Astrocyte (in vitro differentiated cells and primary cell): Measurements from ENCODE around the gene HOXD12. TPM values are rescaled to one million over a fixed set of nuclear protein-coding genes. Genes with fewer than 3 reads are reported as not detected.

Experiments
- DNase-seq: peaks from one replicate; pipeline ENCODE4 v3.0.0-alpha.2; 2010; ENCODE audit warnings: low read depth
- FAIRE-seq: peaks from 2 replicates; lab custom pipeline; 2011; peaks lifted over from hg19 to GRCh38; lab: Jason Lieb, UNC
- H2AFZ ChIP-seq: 2 replicates; pipeline ENCODE4 v1.6.0; 2012; ENCODE audit warnings: low read depth, low read length, inconsistent platforms
- H3K27ac ChIP-seq: 2 replicates; pipeline ENCODE4 v1.5.1; 2011; ENCODE audit warnings: low read depth, low read length, inconsistent platforms
- H3K27me3 ChIP-seq: 2 replicates; pipeline ENCODE4 v1.6.0; 2011; ENCODE audit warnings: low read length, inconsistent platforms; ENCODE audit not compliant: insufficient read depth
- H3K36me3 ChIP-seq: 2 replicates; pipeline ENCODE4 v1.5.1; 2011; ENCODE audit warnings: low read length, inconsistent platforms; ENCODE audit not compliant: insufficient read depth
- H3K4me1 ChIP-seq: 2 replicates; pipeline ENCODE4 v1.5.1; 2011; ENCODE audit warnings: low read length, inconsistent platforms; ENCODE audit not compliant: insufficient read depth
- H3K4me2 ChIP-seq: 2 replicates; pipeline ENCODE4 v1.6.0; 2012; ENCODE audit warnings: low read length, inconsistent platforms
- H3K4me3 ChIP-seq: 2 replicates; pipeline ENCODE4 v1.5.1; 2011; ENCODE audit warnings: low read depth, mild to moderate bottlenecking, low read length, inconsistent platforms; ENCODE audit not compliant: insufficient read depth
- H3K79me2 ChIP-seq: 2 replicates; pipeline ENCODE4 v1.6.0; 2012; ENCODE audit warnings: mild to moderate bottlenecking, low read length, inconsistent platforms; ENCODE audit not compliant: insufficient read depth
- H3K9ac ChIP-seq: 2 replicates; pipeline ENCODE4 v1.6.0; 2012; ENCODE audit warnings: mild to moderate bottlenecking, low read length, inconsistent platforms
- H3K9me3 ChIP-seq: 2 replicates; pipeline ENCODE4 v1.5.1; 2012; ENCODE audit warnings: low read depth, mild to moderate bottlenecking, low read length, inconsistent platforms; ENCODE audit not compliant: insufficient read depth
- H4K20me1 ChIP-seq: 2 replicates; pipeline ENCODE4 v1.6.0; 2012; ENCODE audit warnings: low read length, inconsistent platforms; ENCODE audit not compliant: insufficient read depth
- H3K27ac Mint-ChIP-seq: one replicate; pipeline ENCODE4 v1.8.0; 2021; ENCODE audit warnings: mild to moderate bottlenecking, mixed read lengths; ENCODE audit not compliant: unreplicated experiment
- H3K27me3 Mint-ChIP-seq: one replicate; pipeline ENCODE4 v1.8.0; 2021; ENCODE audit warnings: low read depth, mixed read lengths; ENCODE audit not compliant: unreplicated experiment
- H3K36me3 Mint-ChIP-seq: one replicate; pipeline ENCODE4 v1.8.0; 2021; ENCODE audit warnings: low read depth, mixed read lengths; ENCODE audit not compliant: unreplicated experiment
- H3K4me1 Mint-ChIP-seq: one replicate; pipeline ENCODE4 v1.8.0; 2021; ENCODE audit warnings: low read depth, mixed read lengths; ENCODE audit not compliant: unreplicated experiment
- H3K4me3 Mint-ChIP-seq: one replicate; pipeline ENCODE4 v1.8.0; 2021; ENCODE audit warnings: mild to moderate bottlenecking, moderate library complexity, mixed read lengths; ENCODE audit not compliant: unreplicated experiment
- H3K9me3 Mint-ChIP-seq: one replicate; pipeline ENCODE4 v1.8.0; 2021; ENCODE audit warnings: mild to moderate bottlenecking, mixed read lengths; ENCODE audit not compliant: unreplicated experiment
- EZH2 ChIP-seq: IDR thresholded peaks from 2 replicates; pipeline ENCODE4 v1.6.1; 2012; ENCODE audit warnings: mild to moderate bottlenecking, low read length, inconsistent platforms; ENCODE audit not compliant: insufficient read depth
- total RNA-seq: library from RNA; stranded (reverse); gene quantifications from 2 replicates; pipeline ENCODE4 v1.2.1, GENCODE V29; 2021
- TF ChIP-seq, protein P1 (sequence below): IDR thresholded peaks from 2 replicates; pipeline ENCODE4 v1.5.1; 2011; ENCODE audit warnings: low read depth, mild to moderate bottlenecking, inconsistent platforms, low read length, moderate library complexity; ENCODE audit not compliant: insufficient read depth

HOXD12 gene
- total RNA-seq, 1 donor from 2014 or later, result not detected

DNA sequence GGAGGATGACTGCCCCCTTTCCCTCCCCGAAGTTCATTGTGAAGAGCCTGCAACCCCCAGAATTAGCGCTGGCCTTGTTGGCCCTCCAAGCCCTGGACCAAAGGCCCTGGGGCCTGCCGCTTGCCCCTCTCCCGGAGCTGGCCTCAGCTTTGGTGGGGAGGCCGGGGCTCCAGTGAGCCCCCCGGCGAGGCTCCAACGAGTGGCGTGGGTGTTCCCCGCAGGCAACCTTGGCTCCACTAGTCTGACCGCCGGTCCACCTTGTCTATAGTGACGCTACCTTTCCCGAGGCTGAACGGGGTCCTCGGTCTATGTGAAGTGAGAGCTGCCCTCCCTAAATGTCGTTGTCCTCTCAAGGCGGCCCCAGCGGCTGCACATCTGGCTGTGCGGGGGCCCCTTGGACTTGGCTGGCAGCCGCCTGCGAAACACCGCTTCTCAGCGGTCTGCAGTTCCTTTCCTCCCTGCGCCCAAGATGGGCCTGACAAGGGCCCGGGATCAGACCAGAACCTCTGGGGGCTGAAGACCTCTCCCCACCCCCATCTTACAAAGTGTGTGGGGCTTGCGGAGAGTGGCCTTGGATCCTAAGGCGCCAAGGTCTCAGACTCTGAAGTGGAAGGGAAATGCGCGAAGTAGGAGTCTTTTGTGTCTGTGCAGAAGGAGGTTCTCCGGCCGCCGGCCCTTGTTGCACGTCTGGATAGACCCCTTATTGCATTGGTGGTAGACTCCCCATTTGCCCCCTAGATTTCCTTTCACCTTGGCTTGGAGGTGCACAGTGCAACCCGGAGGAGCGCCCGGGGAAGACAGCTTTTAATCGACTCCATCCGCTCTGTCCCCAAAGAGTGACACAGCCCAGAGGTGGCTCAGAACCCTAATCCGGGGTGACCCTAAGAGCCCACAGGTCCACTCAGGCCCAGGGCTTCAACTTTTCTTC is 13.0 kb downstream of the HOXD12 start:
- no peak overlapping the region for H3K4me3 Mint-ChIP-seq
- H4K20me1 ChIP-seq, result no peaks in the 10 kb centered on the region
- H3K27ac Mint-ChIP-seq, result no peak overlapping the region
- no peak overlapping the region for H3K9ac ChIP-seq
- H2AFZ ChIP-seq, result no peak overlapping the region
- DNase-seq, result no peak
- H3K4me1 ChIP-seq, result no peaks in the 10 kb centered on the region
- no peak overlapping the region for H3K27ac ChIP-seq
- H3K4me2 ChIP-seq, result no peak overlapping the region
- H3K4me1 Mint-ChIP-seq, result no peaks in the 10 kb centered on the region
- H3K9me3 ChIP-seq, result peaks cover 6% of the 10 kb centered on the region
- no peak for FAIRE-seq
- TF ChIP-seq EZH2, result peak; percentile 90
- TF ChIP-seq, protein P1, sequence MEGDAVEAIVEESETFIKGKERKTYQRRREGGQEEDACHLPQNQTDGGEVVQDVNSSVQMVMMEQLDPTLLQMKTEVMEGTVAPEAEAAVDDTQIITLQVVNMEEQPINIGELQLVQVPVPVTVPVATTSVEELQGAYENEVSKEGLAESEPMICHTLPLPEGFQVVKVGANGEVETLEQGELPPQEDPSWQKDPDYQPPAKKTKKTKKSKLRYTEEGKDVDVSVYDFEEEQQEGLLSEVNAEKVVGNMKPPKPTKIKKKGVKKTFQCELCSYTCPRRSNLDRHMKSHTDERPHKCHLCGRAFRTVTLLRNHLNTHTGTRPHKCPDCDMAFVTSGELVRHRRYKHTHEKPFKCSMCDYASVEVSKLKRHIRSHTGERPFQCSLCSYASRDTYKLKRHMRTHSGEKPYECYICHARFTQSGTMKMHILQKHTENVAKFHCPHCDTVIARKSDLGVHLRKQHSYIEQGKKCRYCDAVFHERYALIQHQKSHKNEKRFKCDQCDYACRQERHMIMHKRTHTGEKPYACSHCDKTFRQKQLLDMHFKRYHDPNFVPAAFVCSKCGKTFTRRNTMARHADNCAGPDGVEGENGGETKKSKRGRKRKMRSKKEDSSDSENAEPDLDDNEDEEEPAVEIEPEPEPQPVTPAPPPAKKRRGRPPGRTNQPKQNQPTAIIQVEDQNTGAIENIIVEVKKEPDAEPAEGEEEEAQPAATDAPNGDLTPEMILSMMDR, result no peak
- H3K36me3 Mint-ChIP-seq, result peaks cover 2% of the 10 kb centered on the region
- peaks cover 95% of the 10 kb centered on the region for H3K27me3 ChIP-seq
- H3K36me3 ChIP-seq, result no peaks in the 10 kb centered on the region
- H3K79me2 ChIP-seq, result no peaks in the 10 kb centered on the region
- H3K27me3 Mint-ChIP-seq, result peaks cover 84% of the 10 kb centered on the region
- H3K9me3 Mint-ChIP-seq, result peaks cover 20% of the 10 kb centered on the region
- H3K4me3 ChIP-seq, result no peak overlapping the region

- Mint-ChIP-seq H3K36me3 (peaks cover 2% of the 10 kb centered on the region), H3K4me3 (no peak overlapping the region), H3K27ac (no peak overlapping the region), H3K9me3 (peaks cover 29% of the 10 kb centered on the region), H3K4me1 (no peaks in the 10 kb centered on the region), H3K27me3 (peaks cover 91% of the 10 kb centered on the region)
- Histone ChIP-seq H2AFZ (no peak overlapping the region), H3K36me3 (no peaks in the 10 kb centered on the region), H3K4me3 (no peak overlapping the region), H3K9me3 (peaks cover 6% of the 10 kb centered on the region), H3K27ac (no peak overlapping the region), H3K79me2 (no peaks in the 10 kb centered on the region), H3K4me1 (no peaks in the 10 kb centered on the region), H4K20me1 (no peaks in the 10 kb centered on the region), H3K4me2 (no peak overlapping the region), H3K9ac (no peak overlapping the region), H3K27me3 (peaks cover 99% of the 10 kb centered on the region)
- no peak for DNase-seq
- FAIRE-seq, result no peak
- TF ChIP-seq EZH2, result peak; percentile 85
- TF ChIP-seq, protein P1, result no peak
These were observed 14.7 kb downstream of the HOXD12 start for GRCh38 chr2:176114120-176114929.
